ENCODE data around the gene NUP62CL.
A peak's percentile ranks its signal among the peaks of the same experiment; 100 is the strongest.
"Not testable (repeated sequence)": the region's sequence is repeated elsewhere in the genome, so short reads cannot be mapped to it uniquely, and the experiment has no call there.

Gene NUP62CL

GRCh38 chrX:107205770-107206696, at the start of gene NUP62CL, which contains the start of gene DNAAF6:
TSS of gene NUP62CL (minus strand) at chrX:107206433. CDS start at chrX:107175146, 31,287 bp downstream.
TSS of gene DNAAF6 (plus strand) at chrX:107206611. CDS start at chrX:107212876, 6,265 bp downstream.
- peaks cover 6% of the 10 kb centered on the region; the same call in 1 of the 2 replicates for H3K27me3 ChIP-seq (ENCODE audit: insufficient read depth, low read length)
- H3K4me1 ChIP-seq (ENCODE audit: insufficient read depth, low read length): no peaks in the 10 kb centered on the region; the same call in 1 of the 2 replicates
- H3K9ac ChIP-seq (ENCODE audit: low read depth, low read length): peak within 1 kb of the TSS; percentile 83; the same call in 1 of the 2 replicates
- H3K27ac ChIP-seq (ENCODE audit: low read length): no peak within 1 kb of the TSS
- no peaks in the 10 kb centered on the region for H3K36me3 ChIP-seq (ENCODE audit: insufficient read depth, low read depth, low read length)
- H3K4me3 ChIP-seq (ENCODE audit: low read length): peak within 1 kb of the TSS; percentile 80
- no peaks in the 10 kb centered on the region for H3K9me3 ChIP-seq (ENCODE audit: insufficient read depth, low read depth, low read length)

GRCh38 chrX:107228486-107228819, 22.2 kb upstream of the NUP62CL start:
- H3K4me1 ChIP-seq (ENCODE audit: insufficient read depth, low read length): no peaks in the 10 kb centered on the region
- no peaks in the 10 kb centered on the region for H3K9me3 ChIP-seq (ENCODE audit: insufficient read depth, low read depth, low read length)
- H3K36me3 ChIP-seq (ENCODE audit: insufficient read depth, low read depth, low read length): no peaks in the 10 kb centered on the region
- no peak overlapping the region for H3K4me3 ChIP-seq (ENCODE audit: low read length)
- H3K9ac ChIP-seq (ENCODE audit: low read depth, low read length): no peak overlapping the region
- H3K27me3 ChIP-seq (ENCODE audit: insufficient read depth, low read length): no peaks in the 10 kb centered on the region
- no peak overlapping the region for H3K27ac ChIP-seq (ENCODE audit: low read length)

DNA sequence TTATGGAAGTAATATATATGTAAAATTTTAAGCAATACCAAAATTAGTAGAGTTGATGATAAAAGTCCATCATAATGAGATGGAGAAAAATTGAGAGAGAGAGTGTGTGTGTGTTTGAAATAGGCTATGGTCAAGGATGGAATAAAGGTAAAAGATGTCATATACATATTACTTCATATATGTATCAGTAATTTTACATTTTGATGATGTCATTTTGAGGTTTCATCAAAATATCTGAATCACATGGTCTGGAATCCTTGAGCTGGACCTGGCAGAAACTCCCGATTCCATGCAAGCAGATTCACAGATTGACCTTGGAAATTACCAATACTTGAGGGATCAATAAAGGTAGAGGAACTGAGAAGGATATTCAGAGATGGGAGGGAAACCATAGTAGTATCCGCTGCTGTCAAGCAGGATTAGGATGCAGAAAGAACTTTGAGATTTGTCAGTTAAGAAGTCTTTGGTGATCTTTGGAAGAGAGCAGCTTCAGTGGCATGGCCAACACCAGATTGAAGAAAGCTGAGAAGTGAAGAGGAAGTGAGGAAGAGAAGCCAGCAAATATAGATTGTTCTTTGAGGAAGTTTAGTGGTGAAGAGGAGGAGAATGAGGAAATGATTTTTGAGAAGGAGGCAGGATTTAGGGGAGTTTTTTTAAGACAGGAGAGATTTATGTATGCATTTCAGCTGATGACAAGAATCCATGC, 21.7 kb upstream of the NUP62CL start:
- Histone ChIP-seq H3K27me3 (ENCODE audit: insufficient read depth, low read length) (no peaks in the 10 kb centered on the region), H3K27ac (ENCODE audit: low read length) (no peak overlapping the region), H3K4me3 (ENCODE audit: low read length) (no peak overlapping the region)

GRCh38 chrX:107226757-107227156, 20.5 kb upstream of the NUP62CL start:
- Histone ChIP-seq H3K4me3 (ENCODE audit: low read length) (no peak overlapping the region), H3K4me1 (ENCODE audit: insufficient read depth, low read length) (no peaks in the 10 kb centered on the region), H3K27ac (ENCODE audit: low read length) (no peak overlapping the region), H3K9me3 (ENCODE audit: insufficient read depth, low read depth, low read length) (no peaks in the 10 kb centered on the region), H3K36me3 (ENCODE audit: insufficient read depth, low read depth, low read length) (no peaks in the 10 kb centered on the region), H3K9ac (ENCODE audit: low read depth, low read length) (no peak overlapping the region), H3K27me3 (ENCODE audit: insufficient read depth, low read length) (no peaks in the 10 kb centered on the region)

More for the DNA sequence above, 21.7 kb upstream of the NUP62CL start:
- Histone ChIP-seq H3K9ac (ENCODE audit: low read depth, low read length) (no peak overlapping the region), H3K9me3 (ENCODE audit: insufficient read depth, low read depth, low read length) (no peaks in the 10 kb centered on the region), H3K4me1 (ENCODE audit: insufficient read depth, low read length) (no peaks in the 10 kb centered on the region), H3K36me3 (ENCODE audit: insufficient read depth, low read depth, low read length) (no peaks in the 10 kb centered on the region)

DNA sequence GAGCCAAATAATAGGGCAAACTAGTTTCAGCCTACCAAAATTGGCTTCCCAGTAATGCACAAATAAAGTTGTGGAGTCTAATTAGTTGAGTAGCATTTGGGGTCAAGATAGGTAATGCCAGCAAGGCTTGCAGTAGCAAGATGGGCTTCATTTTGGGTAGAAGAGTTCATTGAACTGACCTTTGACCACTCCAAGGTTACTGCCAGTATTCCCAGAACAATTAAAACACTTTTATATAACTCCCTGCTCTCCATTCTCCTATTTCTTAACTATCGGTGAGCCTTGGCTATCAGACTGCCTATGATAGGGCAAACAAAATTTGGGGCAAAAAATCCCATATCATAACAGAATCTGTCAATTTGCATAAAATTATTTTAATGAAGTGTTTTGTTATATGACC, 7.2 kb upstream of the NUP62CL start:
- Histone ChIP-seq H3K36me3 (ENCODE audit: insufficient read depth, low read depth, low read length) (no peaks in the 10 kb centered on the region), H3K27me3 (ENCODE audit: insufficient read depth, low read length) (no peaks in the 10 kb centered on the region), H3K4me3 (ENCODE audit: low read length) (no peak overlapping the region)

DNA sequence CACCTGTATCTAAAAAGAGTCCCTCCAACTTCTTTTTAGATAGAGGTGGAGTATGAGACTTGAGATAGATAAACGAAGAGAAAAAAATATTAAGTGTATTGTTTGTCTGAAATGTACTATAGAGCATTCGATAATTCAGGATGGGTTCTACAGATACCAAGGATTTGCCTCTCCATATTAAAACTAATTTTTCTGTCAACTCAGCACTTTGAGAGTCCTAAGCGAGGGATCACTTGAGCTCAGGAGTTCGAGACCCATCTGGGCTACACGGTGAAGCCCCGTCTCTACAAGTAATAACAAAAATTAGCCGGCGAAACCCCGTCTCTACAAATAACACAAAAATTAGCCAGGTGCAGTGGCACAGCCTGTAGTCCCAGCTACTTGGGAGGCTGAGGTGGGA, 1.7 kb upstream of the NUP62CL start:
- H3K9ac ChIP-seq (ENCODE audit: low read depth, low read length): no peak overlapping the region
- no peak overlapping the region for H3K27ac ChIP-seq (ENCODE audit: low read length)
- no peak overlapping the region for H3K4me3 ChIP-seq (ENCODE audit: low read length)
- no peaks in the 10 kb centered on the region; the same call in 1 of the 2 replicates for H3K4me1 ChIP-seq (ENCODE audit: insufficient read depth, low read length)
- H3K36me3 ChIP-seq (ENCODE audit: insufficient read depth, low read depth, low read length): no peaks in the 10 kb centered on the region
- peaks cover 6% of the 10 kb centered on the region; the same call in 1 of the 2 replicates for H3K27me3 ChIP-seq (ENCODE audit: insufficient read depth, low read length)
- H3K9me3 ChIP-seq (ENCODE audit: insufficient read depth, low read depth, low read length): no peaks in the 10 kb centered on the region

More for the DNA sequence above, 7.2 kb upstream of the NUP62CL start:
- no peaks in the 10 kb centered on the region for H3K4me1 ChIP-seq (ENCODE audit: insufficient read depth, low read length)
- no peak overlapping the region for H3K27ac ChIP-seq (ENCODE audit: low read length)
- no peak overlapping the region for H3K9ac ChIP-seq (ENCODE audit: low read depth, low read length)
- H3K9me3 ChIP-seq (ENCODE audit: insufficient read depth, low read depth, low read length): no peaks in the 10 kb centered on the region

GRCh38 chrX:107207089-107207488, 856 bp upstream of the NUP62CL start:
- no peaks in the 10 kb centered on the region; the same call in 1 of the 2 replicates for H3K4me1 ChIP-seq (ENCODE audit: insufficient read depth, low read length)
- H3K27ac ChIP-seq (ENCODE audit: low read length): no peak overlapping the region
- H3K36me3 ChIP-seq (ENCODE audit: insufficient read depth, low read depth, low read length): no peaks in the 10 kb centered on the region
- H3K27me3 ChIP-seq (ENCODE audit: insufficient read depth, low read length): peaks cover 6% of the 10 kb centered on the region; the same call in 1 of the 2 replicates
- no peaks in the 10 kb centered on the region for H3K9me3 ChIP-seq (ENCODE audit: insufficient read depth, low read depth, low read length)
- no peak overlapping the region for H3K4me3 ChIP-seq (ENCODE audit: low read length)
- no peak overlapping the region for H3K9ac ChIP-seq (ENCODE audit: low read depth, low read length)

GRCh38 chrX:107206697-107207065, 448 bp upstream of the NUP62CL start:
- Histone ChIP-seq H3K27me3 (ENCODE audit: insufficient read depth, low read length) (peaks cover 6% of the 10 kb centered on the region; the same call in 1 of the 2 replicates), H3K36me3 (ENCODE audit: insufficient read depth, low read depth, low read length) (no peaks in the 10 kb centered on the region), H3K4me3 (ENCODE audit: low read length) (no peak overlapping the region), H3K9ac (ENCODE audit: low read depth, low read length) (no peak overlapping the region), H3K27ac (ENCODE audit: low read length) (no peak overlapping the region), H3K9me3 (ENCODE audit: insufficient read depth, low read depth, low read length) (no peaks in the 10 kb centered on the region), H3K4me1 (ENCODE audit: insufficient read depth, low read length) (no peaks in the 10 kb centered on the region; the same call in 1 of the 2 replicates)

- H3K4me1 ChIP-seq (ENCODE audit: insufficient read depth, low read length): no peaks in the 10 kb centered on the region; the same call in 1 of the 2 replicates
- H3K9ac ChIP-seq (ENCODE audit: low read depth, low read length): no peak overlapping the region
- H3K27ac ChIP-seq (ENCODE audit: low read length): no peak overlapping the region
- no peak overlapping the region for H3K4me3 ChIP-seq (ENCODE audit: low read length)
- H3K36me3 ChIP-seq (ENCODE audit: insufficient read depth, low read depth, low read length): no peaks in the 10 kb centered on the region
- H3K27me3 ChIP-seq (ENCODE audit: insufficient read depth, low read length): peaks cover 6% of the 10 kb centered on the region; the same call in 1 of the 2 replicates
- no peaks in the 10 kb centered on the region for H3K9me3 ChIP-seq (ENCODE audit: insufficient read depth, low read depth, low read length)
Observed at GRCh38 chrX:107204068-107204605, 2.1 kb downstream of the NUP62CL start.

DNA sequence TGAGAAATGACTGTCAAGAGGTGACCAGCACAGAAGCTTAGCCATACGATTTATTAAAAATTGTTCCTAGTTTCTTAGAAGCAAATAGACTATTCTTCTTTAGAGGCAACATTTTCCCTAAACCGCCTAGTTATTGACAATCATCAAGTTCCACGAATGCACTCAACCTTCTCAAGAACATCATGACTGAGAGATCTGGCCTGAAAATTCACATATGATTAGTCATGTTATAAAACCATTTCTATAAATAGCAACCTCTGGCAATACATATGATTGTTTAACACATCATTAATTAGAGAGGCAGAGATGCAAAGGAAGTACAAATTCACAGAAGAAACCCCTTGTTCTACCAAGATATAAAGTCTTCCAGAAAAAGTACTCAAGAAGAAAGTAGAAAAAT, 6.7 kb downstream of the NUP62CL start:
- no peak overlapping the region for H3K4me3 ChIP-seq (ENCODE audit: low read length)
- H3K27me3 ChIP-seq (ENCODE audit: insufficient read depth, low read length): no peaks in the 10 kb centered on the region
- no peak overlapping the region for H3K27ac ChIP-seq (ENCODE audit: low read length)
- H3K4me1 ChIP-seq (ENCODE audit: insufficient read depth, low read length): no peaks in the 10 kb centered on the region; the same call in 1 of the 2 replicates
- no peaks in the 10 kb centered on the region for H3K9me3 ChIP-seq (ENCODE audit: insufficient read depth, low read depth, low read length)
- no peak overlapping the region for H3K9ac ChIP-seq (ENCODE audit: low read depth, low read length)
- H3K36me3 ChIP-seq (ENCODE audit: insufficient read depth, low read depth, low read length): no peaks in the 10 kb centered on the region

- H3K9ac ChIP-seq (ENCODE audit: low read depth, low read length); H3K27ac ChIP-seq (ENCODE audit: low read length); H3K4me1 ChIP-seq (ENCODE audit: insufficient read depth, low read length); H3K36me3 ChIP-seq (ENCODE audit: insufficient read depth, low read depth, low read length); H3K9me3 ChIP-seq (ENCODE audit: insufficient read depth, low read depth, low read length); H3K27me3 ChIP-seq (ENCODE audit: insufficient read depth, low read length); H3K4me3 ChIP-seq (ENCODE audit: low read length): not testable (repeated sequence)
Observed at GRCh38 chrX:107198074-107198473, 8.2 kb downstream of the NUP62CL start.

Measured in iPS-20b (cell line).